ENCODE results near the gene CITED4.

The CITED4 gene

DNA sequence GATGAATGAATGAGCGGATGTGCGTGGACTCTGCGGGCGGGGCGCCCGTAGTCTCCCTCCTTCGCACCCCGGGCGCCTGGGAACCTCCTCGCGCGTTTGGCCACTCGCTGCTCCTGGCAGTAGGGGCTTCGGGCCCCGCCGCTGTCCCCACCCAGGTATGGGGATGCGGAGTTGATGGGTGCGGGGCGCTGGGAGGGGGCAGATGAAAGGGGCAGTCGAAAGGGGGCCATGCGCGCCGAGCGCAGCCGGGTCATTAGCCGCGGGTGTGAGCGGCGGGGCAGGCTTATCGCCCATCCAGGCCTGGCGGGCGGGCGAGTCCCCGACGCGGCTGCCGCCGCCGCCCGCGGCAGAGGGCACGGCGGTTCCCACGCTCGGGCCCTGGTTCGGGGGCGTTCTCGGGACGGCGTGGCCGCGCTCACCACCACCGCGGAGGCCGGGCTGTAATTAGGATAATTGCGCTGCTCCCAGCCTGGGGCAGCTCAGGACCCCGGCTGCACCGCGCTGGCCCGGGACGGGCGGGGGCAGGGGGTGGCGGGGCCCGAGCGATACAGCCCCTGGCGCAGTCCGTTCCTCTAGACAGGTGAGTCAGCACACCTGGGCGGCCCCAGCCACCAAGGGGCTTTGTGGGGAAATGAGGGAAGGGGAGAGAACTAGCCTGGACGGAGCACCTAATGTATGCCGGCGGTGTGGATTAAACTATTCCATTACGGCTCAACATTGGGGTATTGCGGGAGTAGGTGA is 22.1 kb upstream of the CITED4 start:
- no peak for DNase-seq

- DNase-seq = no peak
These were observed 18.8 kb upstream of the CITED4 start for GRCh38 chr1:40880813-40881549.

DNA sequence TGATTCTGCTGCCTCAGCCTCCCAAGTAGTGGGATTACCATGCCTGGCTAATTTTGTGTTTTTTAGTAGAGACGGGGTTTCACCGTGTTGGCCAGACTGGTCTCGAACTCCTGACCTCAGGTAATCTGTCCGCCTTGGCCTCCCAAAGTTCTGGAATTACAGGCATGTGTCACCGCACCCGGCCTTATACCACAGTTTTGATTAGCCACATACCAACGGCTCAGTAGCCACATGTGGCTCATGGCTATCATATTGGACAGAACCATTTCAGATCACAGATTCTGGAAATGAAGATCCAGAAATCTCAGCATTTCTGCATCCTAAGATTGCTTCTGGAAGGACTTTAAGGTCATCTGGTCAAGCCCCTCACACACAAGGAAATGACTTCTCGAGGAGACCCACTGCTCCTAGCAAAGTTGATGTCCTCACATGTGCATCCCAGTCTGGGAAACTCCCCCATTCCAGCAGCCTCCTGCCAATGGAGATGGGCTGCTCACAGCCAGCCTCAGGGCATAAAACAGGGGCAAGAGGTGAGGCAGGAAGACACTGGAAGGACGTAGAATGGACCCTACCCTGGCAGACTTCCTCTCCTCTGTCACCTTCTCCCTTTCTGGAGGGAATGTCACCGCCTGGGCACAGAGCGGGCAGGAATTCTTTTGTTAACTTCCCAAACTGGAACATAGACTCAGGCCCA is 17.5 kb upstream of the CITED4 start:
- DNase-seq = no peak

DNA sequence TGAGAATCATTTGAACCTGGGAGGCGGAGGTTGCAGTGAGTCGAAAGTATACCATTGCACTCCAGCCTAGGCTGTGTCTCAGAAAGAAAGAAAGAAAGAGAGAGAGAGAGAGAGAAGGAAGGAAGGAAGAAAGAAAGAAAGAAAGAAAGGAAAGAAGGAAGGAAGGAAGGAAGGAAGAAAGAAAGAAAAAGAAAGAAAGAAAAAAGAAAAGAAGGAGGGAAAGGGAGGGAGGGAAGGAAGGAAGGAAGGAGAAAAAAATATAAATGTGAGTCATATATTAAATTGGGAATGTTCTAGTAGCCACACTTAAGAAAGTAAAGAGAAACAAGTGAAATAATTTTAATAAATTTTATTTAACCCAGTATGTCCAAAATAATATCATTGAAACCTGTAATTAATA is 16.7 kb upstream of the CITED4 start:
- no peak for DNase-seq

- DNase-seq = peak; percentile 21
These were observed 15.5 kb upstream of the CITED4 start for GRCh38 chr1:40877698-40878097.

GRCh38 chr1:40876891-40877290 is 14.7 kb upstream of the CITED4 start:
- no peak for DNase-seq

DNA sequence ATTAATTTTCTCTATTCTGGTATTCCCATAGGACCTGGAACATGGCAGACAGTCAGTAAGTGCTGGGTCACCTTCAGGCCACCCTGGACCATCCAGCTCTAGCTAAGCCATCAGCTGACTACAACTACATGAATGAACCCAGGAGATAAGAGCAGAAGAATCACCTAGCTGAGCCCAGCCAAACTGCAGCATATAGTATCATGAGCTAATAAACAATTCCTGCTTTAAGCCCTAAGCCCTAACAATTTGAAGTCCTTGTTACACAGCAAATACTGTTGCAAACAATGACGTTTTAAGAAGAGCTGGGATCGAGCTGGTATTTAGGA is 14.2 kb upstream of the CITED4 start:
- no peak for DNase-seq

DNA sequence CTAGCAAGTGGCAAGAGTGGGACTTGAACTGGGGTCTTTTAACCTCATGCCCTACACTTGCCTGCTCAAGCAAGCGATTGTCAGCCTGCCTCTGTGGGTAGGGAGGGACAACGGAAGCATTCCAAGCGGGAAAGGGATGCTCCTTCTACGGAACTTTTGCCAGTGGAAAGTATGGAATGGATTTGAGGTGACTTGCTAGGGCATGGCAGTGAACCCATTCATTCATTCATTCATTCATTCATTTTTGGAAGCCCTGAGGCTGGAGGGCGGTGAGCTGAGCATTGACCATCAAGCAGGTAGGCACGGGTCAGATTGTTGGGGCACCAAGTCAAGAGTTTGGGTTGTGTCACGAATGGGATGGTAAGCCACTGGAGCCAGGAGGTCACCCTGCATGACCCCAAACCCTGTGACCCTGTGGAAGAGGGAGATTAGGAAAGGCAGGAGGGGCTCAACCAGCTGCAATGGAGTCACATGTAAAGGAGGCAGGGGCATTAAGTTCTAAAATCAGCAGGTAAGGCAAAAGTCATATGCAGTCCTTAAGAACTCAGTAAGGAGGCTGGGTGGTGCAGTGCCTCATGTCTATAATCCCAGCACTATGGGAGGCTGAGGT is 11.8 kb upstream of the CITED4 start:
- no peak for DNase-seq

- no peak for DNase-seq
These were observed 10.1 kb upstream of the CITED4 start for GRCh38 chr1:40872276-40872675.

DNA sequence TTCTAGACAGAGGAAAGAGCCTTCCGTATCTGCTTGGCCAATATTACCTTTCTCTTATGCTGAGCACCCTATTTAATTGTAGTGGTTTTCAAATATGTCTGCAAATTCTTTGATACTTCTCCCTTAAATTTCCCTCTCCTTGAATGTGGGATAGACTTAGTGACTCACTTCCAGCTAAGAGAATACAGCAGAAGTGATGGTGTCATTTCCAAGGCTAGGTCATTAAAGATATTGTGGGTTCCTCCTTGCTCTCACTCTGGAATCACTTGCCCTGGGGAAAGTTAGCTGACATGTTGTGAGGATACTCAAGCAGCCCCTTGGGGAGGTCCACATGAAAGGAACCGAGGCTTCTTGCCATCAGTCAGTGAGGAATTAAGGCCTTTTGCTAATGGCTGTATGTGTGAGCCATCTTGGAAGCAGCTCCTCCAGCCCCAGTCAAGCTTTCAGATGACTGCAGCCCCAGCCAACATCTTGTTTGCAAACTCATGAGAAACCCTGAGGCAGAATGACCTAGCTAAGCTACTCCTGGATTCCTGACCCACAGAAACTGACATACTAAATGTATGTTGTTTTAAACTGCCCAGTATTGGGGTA is 8.1 kb upstream of the CITED4 start:
- DNase-seq = no peak

DNA sequence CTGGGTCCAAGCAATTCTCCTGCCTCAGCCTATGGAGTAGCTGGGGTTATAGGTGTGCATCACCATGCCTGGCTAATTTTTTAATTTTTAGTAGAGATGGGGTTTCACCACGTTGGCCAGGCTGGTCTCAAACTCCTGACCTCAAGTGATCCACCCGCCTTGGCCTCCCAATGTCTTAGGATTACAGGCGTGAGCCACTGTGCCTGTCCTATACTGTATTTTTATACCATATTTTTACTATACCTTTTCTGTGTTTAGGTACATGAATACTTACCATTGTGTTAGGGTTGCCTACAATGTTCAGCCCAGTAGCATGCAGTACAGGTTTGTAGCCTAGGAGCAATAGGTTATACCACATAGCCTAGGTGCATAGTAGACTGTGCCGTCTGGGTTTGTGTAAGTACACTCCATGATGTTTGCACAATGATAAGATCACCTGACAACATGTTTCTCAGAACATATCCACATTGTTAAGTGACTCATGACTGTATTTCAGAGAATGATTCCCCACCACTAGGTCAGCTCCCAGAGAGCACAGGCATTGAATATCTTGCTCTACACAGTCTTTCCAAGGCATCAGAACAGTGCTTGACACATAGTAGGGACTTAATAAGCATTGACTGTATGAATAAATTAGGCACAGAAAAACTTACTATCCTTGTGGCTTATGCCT is 6.0 kb upstream of the CITED4 start:
- no peak for DNase-seq

GRCh38 chr1:40861224-40862003 is 749 bp downstream of the CITED4 start:
- DNase-seq = peak; percentile 49

DNA sequence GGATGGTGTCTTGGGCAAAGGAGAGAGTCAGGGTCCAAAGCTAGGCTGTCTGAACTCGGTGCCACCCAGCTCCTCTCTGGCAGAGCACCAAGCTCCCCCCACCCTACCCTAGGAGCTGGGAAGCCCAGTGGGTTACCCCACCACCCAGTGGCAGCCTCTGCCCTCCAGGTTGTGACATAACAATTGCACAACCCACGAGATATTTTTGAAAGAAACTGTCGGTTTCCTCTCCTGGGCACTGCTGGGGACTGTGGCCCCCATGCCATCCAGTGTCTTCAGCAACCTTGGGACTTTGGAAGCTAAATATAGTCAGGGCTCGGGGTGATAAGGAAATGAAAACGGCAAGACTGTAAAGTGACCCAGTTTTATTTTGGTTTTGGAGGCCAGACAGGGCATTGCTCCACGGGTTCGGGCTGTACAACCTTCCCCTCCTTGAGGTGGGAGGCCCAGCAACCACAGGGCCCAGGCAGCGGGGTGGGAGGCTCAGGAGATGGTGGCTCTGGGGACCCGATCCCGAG is 1.4 kb downstream of the CITED4 start:
- DNase-seq = no peak

GRCh38 chr1:40858856-40859416 is 3.2 kb downstream of the CITED4 start:
- no peak for DNase-seq

GRCh38 chr1:40857737-40858136 is 4.4 kb downstream of the CITED4 start:
- DNase-seq = no peak

GRCh38 chr1:40856656-40857302 is 5.4 kb downstream of the CITED4 start:
- no peak for DNase-seq

DNA sequence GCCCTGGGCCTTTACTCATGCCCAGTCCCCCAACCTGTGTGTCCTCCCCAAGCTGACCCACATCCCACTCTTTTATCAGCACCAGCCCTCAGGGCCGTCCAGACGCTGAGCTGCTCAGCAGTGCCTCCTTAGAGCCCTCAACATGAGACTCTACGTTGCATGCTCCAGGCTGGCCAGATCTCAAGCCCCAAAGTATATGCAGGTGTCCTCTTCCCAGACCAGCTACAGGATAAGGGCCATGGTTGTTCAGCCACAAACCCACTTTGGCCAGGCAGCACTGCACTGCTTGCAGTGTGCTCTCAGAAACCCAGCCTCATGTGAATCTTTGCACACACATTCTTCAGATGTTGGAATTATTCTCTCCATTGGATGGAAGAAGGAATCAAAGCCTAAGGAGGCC is 6.0 kb downstream of the CITED4 start:
- DNase-seq = no peak

DNA sequence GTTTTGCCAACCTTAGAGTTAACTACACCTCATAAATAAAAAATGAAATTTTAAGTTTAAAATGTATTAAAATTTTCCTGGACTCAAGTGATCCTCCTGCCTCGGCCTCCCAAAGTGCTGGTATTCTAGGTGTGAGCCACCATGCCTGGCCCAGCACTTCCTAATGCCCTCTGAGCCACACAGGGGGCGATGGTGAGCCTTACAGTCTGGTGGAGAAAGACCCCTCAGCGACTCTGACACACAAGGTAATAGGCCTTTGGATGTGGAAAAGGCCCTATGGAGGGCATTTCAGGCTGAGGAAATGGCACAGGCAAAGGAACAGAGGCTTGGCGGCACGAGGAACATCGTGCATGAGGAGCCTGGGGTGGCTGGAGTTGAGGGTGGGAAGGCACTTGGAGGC is 6.7 kb downstream of the CITED4 start:
- DNase-seq = peak; percentile 34

GRCh38 chr1:40853885-40854170 is 8.3 kb downstream of the CITED4 start:
- no peak for DNase-seq

- no peak for DNase-seq
These were observed 8.9 kb downstream of the CITED4 start for GRCh38 chr1:40853113-40853884.
